ENCODE data around the gene FAM222A.

FAM222A gene

GRCh38 chr12:109675411-109675810, 38.2 kb upstream of the FAM222A start:
- no peak overlapping the region for H3K4me3 ChIP-seq (ENCODE audit: low read depth, low read length)
- no peak overlapping the region for H3K27ac ChIP-seq (ENCODE audit: extremely low read depth, low read depth, low read length)
- H3K4me1 ChIP-seq (ENCODE audit: control insufficient read depth, insufficient read depth, low read length), result peaks cover 13% of the 10 kb centered on the region
- ChIA-PET CTCF (no interaction called here), POLR2A (no interaction called here)
- H3K9me3 ChIP-seq (ENCODE audit: control insufficient read depth, insufficient read depth, low read depth, low read length), result no peaks in the 10 kb centered on the region
- TF ChIP-seq, protein P1, sequence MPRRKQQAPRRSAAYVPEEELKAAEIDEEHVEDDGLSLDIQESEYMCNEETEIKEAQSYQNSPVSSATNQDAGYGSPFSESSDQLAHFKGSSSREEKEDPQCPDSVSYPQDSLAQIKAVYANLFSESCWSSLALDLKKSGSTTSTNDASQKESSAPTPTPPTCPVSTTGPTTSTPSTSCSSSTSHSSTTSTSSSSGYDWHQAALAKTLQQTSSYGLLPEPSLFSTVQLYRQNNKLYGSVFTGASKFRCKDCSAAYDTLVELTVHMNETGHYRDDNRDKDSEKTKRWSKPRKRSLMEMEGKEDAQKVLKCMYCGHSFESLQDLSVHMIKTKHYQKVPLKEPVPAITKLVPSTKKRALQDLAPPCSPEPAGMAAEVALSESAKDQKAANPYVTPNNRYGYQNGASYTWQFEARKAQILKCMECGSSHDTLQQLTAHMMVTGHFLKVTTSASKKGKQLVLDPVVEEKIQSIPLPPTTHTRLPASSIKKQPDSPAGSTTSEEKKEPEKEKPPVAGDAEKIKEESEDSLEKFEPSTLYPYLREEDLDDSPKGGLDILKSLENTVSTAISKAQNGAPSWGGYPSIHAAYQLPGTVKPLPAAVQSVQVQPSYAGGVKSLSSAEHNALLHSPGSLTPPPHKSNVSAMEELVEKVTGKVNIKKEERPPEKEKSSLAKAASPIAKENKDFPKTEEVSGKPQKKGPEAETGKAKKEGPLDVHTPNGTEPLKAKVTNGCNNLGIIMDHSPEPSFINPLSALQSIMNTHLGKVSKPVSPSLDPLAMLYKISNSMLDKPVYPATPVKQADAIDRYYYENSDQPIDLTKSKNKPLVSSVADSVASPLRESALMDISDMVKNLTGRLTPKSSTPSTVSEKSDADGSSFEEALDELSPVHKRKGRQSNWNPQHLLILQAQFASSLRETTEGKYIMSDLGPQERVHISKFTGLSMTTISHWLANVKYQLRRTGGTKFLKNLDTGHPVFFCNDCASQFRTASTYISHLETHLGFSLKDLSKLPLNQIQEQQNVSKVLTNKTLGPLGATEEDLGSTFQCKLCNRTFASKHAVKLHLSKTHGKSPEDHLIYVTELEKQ (tag by site-specific recombination; IDR thresholded peaks at IDR 0.05; ENCODE audit: borderline replicate concordance), result no peak
- TF ChIP-seq SCRT1 (tag by site-specific recombination; IDR thresholded peaks at IDR 0.05; ENCODE audit: borderline replicate concordance) (peak; percentile 13; the same call in 1 of the 2 replicates), ZBTB11 (tag by site-specific recombination; conservative IDR thresholded peaks at IDR 0.05; ENCODE audit: low read depth) (peak; percentile 61; the same call in 1 of the 2 replicates), TRIM28 (IDR thresholded peaks at IDR 0.05; ENCODE audit: borderline replicate concordance, low read length) (no peak), FEZF1 (tag by site-specific recombination; IDR thresholded peaks at IDR 0.05) (peak; percentile 56)
- no peaks in the 10 kb centered on the region for H3K36me3 ChIP-seq (ENCODE audit: control insufficient read depth in 2 of 2, insufficient read depth in 1 of 2, low read length in 2 of 2)

DNA sequence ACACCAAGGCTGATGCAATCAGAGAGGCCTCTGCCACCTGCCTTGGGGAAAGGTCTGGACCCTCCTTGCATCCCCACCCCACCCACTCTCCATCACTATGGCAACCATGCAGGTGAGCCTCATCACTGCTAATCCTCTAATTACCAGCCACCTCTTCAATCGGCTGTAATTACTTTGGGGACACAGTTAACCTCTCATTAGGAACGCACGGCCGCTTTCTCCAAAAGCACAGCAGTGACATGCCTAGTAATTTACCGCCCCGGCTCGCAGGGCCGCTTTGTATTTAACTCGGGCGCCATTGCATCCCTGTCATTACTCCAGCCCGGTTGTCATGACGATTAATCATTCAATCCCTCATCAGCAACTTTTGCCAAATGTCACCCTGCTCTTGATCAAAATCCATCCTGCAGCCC, 36.3 kb upstream of the FAM222A start:
- H3K36me3 ChIP-seq (ENCODE audit: control insufficient read depth in 2 of 2, insufficient read depth in 1 of 2, low read length in 2 of 2), result no peaks in the 10 kb centered on the region
- H3K4me1 ChIP-seq (ENCODE audit: control insufficient read depth, insufficient read depth, low read length), result peaks cover 16% of the 10 kb centered on the region
- TF ChIP-seq SP7 (tag by site-specific recombination; IDR thresholded peaks at IDR 0.05) (0 out of 2 replicates have a peak, but pooled peaks have one; percentile 51), ZNF623 (tag by site-specific recombination; IDR thresholded peaks at IDR 0.05) (no peak)
- no peak overlapping the region for H3K27ac ChIP-seq (ENCODE audit: extremely low read depth, low read depth, low read length)
- H3K4me3 ChIP-seq (ENCODE audit: low read depth, low read length), result no peak overlapping the region
- ChIA-PET CTCF (interaction anchor here (1.4 kb wide), 1 partner anchor 80 kb away, joined by 5 read pairs; no protein-coding TSS in a partner anchor), POLR2A (no interaction called here)
- H3K9me3 ChIP-seq (ENCODE audit: control insufficient read depth, insufficient read depth, low read depth, low read length), result no peaks in the 10 kb centered on the region

- TF ChIP-seq ZIC2 (tag by site-specific recombination; IDR thresholded peaks at IDR 0.05) (peak; percentile 74; the same call in 1 of the 2 replicates), GLIS2 (tag by site-specific recombination; IDR thresholded peaks at IDR 0.05) (0 out of 2 replicates have a peak, but pooled peaks have one; percentile 15), ZBTB1 (tag by site-specific recombination; IDR thresholded peaks at IDR 0.05) (no peak), GLIS1 (tag by site-specific recombination; IDR thresholded peaks at IDR 0.05) (peak; percentile 92)
Observed at GRCh38 chr12:109678719-109679118, 34.9 kb upstream of the FAM222A start.

More at GRCh38 chr12:109678719-109679118, 34.9 kb upstream of the FAM222A start:
- ChIA-PET POLR2A (no interaction called here), CTCF (no interaction called here)
- H3K9me3 ChIP-seq (ENCODE audit: control insufficient read depth, insufficient read depth, low read depth, low read length), result no peaks in the 10 kb centered on the region
- H3K27ac ChIP-seq (ENCODE audit: extremely low read depth, low read depth, low read length), result no peak overlapping the region
- H3K4me1 ChIP-seq (ENCODE audit: control insufficient read depth, insufficient read depth, low read length), result peaks cover 16% of the 10 kb centered on the region
- no peak overlapping the region for H3K4me3 ChIP-seq (ENCODE audit: low read depth, low read length)
- H3K36me3 ChIP-seq (ENCODE audit: control insufficient read depth in 2 of 2, insufficient read depth in 1 of 2, low read length in 2 of 2), result no peaks in the 10 kb centered on the region

All from HEK293 (cell line).